HepG2 (cell line): ENCODE results near the gene CDC42BPG. TPM values are rescaled to one million over a fixed set of nuclear protein-coding genes. Genes with fewer than 3 reads are reported as not detected.

ENCODE experiments used
- ASH2L ChIP-seq: fragments of 300-600, 200-600 bp; sonication (generic); IDR thresholded peaks from 2 replicates; pipeline ENCODE4 v1.7.0; 2017; ENCODE audit warnings: low read depth, mild to moderate bottlenecking, moderate library complexity, mixed read lengths, low read length; ENCODE audit not compliant: insufficient read length
- CEBPG ChIP-seq: IDR thresholded peaks from 2 replicates; pipeline ENCODE4 v1.6.1; 2016
- CENPT ChIP-seq: sonication (generic); formaldehyde crosslinking; IDR thresholded peaks from 2 replicates; pipeline ENCODE4 v1.8.0; 2022; ENCODE audit warnings: low read depth, mild to moderate bottlenecking, moderate library complexity, missing genetic modification reagents
- CHCHD3 ChIP-seq: sonication (generic); formaldehyde crosslinking; IDR thresholded peaks from 2 replicates; pipeline ENCODE4 v1.8.0; 2022; ENCODE audit warnings: mild to moderate bottlenecking, missing genetic modification reagents, moderate library complexity
- GABPA ChIP-seq, 2 experiments: IDR thresholded peaks; 2 replicates each; pipeline ENCODE4 v1.6.1; 2011 to 2016; ENCODE audit warnings: low read depth in 2 of 2, low read length in 1 of 2, missing biosample characterization in 1 of 2, missing genetic modification characterization in 1 of 2
- HNRNPH1 ChIP-seq: fragments of 200-400 bp; formaldehyde crosslinking; optimal IDR thresholded peaks from 2 replicates; pipeline ENCODE3; 2017; ENCODE audit warnings: mild to moderate bottlenecking, low read depth, low read length
- IKZF4 ChIP-seq: sonication (generic); formaldehyde crosslinking; IDR thresholded peaks from 2 replicates; pipeline ENCODE4 v1.5.1; 2020; ENCODE audit warnings: borderline replicate concordance, mild to moderate bottlenecking, low read depth, missing genetic modification reagents; ENCODE audit errors: not compliant biosample characterization
- KDM5A ChIP-seq: fragments of 200-600 bp; sonication (generic); IDR thresholded peaks from 2 replicates; pipeline ENCODE4 v1.7.0; 2018; ENCODE audit warnings: antibody characterized with exemption, mild to moderate bottlenecking, low read length, borderline replicate concordance
- LCORL ChIP-seq, 2 experiments: fragments of 450-650 bp in 1 of 2; sonication (generic) in 1 of 2; formaldehyde crosslinking in 1 of 2; IDR thresholded peaks; 2 replicates each; pipeline versions ENCODE4 v1.5.0 to v1.6.1; 2017 to 2020; ENCODE audit warnings: antibody characterized with exemption in 1 of 2, missing genetic modification reagents in 1 of 2
- NBN ChIP-seq: fragments of 450-650 bp; conservative IDR thresholded peaks from 2 replicates; pipeline ENCODE4 v1.6.1; 2017
- NFYC ChIP-seq: IDR thresholded peaks from 2 replicates; pipeline ENCODE4 v1.6.1; 2016; ENCODE audit warnings: missing genetic modification reagents, missing compliant biosample characterization
- PRPF4 ChIP-seq: fragments of 200-400 bp; formaldehyde crosslinking; IDR thresholded peaks from 2 replicates; pipeline ENCODE4 v1.6.1; 2016; ENCODE audit warnings: low read length, low read depth; ENCODE audit not compliant: poor library complexity, severe bottlenecking
- RARA ChIP-seq: IDR thresholded peaks from 2 replicates; pipeline ENCODE4 v1.6.1; 2016; ENCODE audit warnings: missing genetic modification reagents, missing compliant biosample characterization
- RBAK ChIP-seq: sonication (generic); formaldehyde crosslinking; IDR thresholded peaks from 2 replicates; pipeline ENCODE4 v1.5.1; 2020; ENCODE audit warnings: mild to moderate bottlenecking, missing genetic modification reagents
- SMAD3 ChIP-seq: sonication (generic); formaldehyde crosslinking; IDR thresholded peaks from 2 replicates; pipeline ENCODE4 v1.4.0; 2020; ENCODE audit warnings: missing genetic modification reagents
- TBL1XR1 ChIP-seq: fragments of 150-350 bp; IDR thresholded peaks from 2 replicates; pipeline ENCODE4 v1.6.1; 2014; ENCODE audit warnings: borderline replicate concordance, low read length; ENCODE audit not compliant: partially characterized antibody
- TOPORS ChIP-seq: sonication (generic); formaldehyde crosslinking; IDR thresholded peaks from 2 replicates; pipeline ENCODE4 v1.8.0; 2023; ENCODE audit warnings: mild to moderate bottlenecking, missing genetic modification reagents
- ZBTB3 ChIP-seq: sonication (generic); formaldehyde crosslinking; IDR thresholded peaks from 2 replicates; pipeline ENCODE4 v1.4.0; 2020; ENCODE audit warnings: low read depth, mild to moderate bottlenecking, moderate library complexity, missing genetic modification reagents, borderline replicate concordance
- ZNF138 ChIP-seq: sonication (generic); formaldehyde crosslinking; IDR thresholded peaks from 2 replicates; pipeline ENCODE4 v1.5.0; 2020; ENCODE audit warnings: mild to moderate bottlenecking, low read depth, missing genetic modification reagents
- ZNF17 ChIP-seq: sonication (generic); formaldehyde crosslinking; IDR thresholded peaks from 2 replicates; pipeline ENCODE4 v1.5.0; 2020; ENCODE audit warnings: mild to moderate bottlenecking, missing genetic modification reagents
- ZNF337 ChIP-seq: sonication (generic); formaldehyde crosslinking; IDR thresholded peaks from 2 replicates; pipeline ENCODE4 v1.5.1; 2020; ENCODE audit warnings: missing genetic modification reagents, low read depth, mild to moderate bottlenecking, borderline replicate concordance
- ZNF33B ChIP-seq: sonication (generic); formaldehyde crosslinking; IDR thresholded peaks from 2 replicates; pipeline ENCODE4 v1.5.1; 2020; ENCODE audit warnings: mild to moderate bottlenecking, missing genetic modification reagents
- ZNF572 ChIP-seq: sonication (generic); formaldehyde crosslinking; IDR thresholded peaks from 2 replicates; pipeline ENCODE4 v1.5.1; 2020; ENCODE audit warnings: mild to moderate bottlenecking, missing genetic modification reagents
- ZNF788 ChIP-seq: sonication (generic); formaldehyde crosslinking; IDR thresholded peaks from 2 replicates; pipeline ENCODE4 v1.5.0; 2020; ENCODE audit warnings: mild to moderate bottlenecking, missing genetic modification reagents, borderline replicate concordance
- polyA plus RNA-seq, 8 experiments: library from polyadenylated mRNA; depleted of rRNA in 3 of 8; stranded (reverse) in 7 of 8; unstranded in 1 of 8; fragments of >200 nt; fragmentation: Illumina TruSeq in 4 of 8; extraction: Trizol in 4 of 8; gene quantifications; 2 replicates each; pipeline versions ENCODE4 v1.2.1 to v1.2.3, GENCODE V29; 2011 to 2016; ENCODE audit warnings: low read depth in 4 of 8, missing spikeins in 1 of 8, mixed read lengths in 1 of 8; ENCODE audit not compliant: insufficient read depth in 1 of 8
- total RNA-seq, 5 experiments: library from RNA; depleted of rRNA; stranded (reverse); fragments of >200 nt; fragmentation: Illumina TruSeq; extraction: Trizol; gene quantifications; 2 replicates each; pipeline ENCODE4 v1.2.3, GENCODE V29; 2016; ENCODE audit warnings: low read depth in 1 of 5
- TF ChIP-seq, protein P1 (sequence below): sonication (generic); formaldehyde crosslinking; IDR thresholded peaks from 2 replicates; pipeline ENCODE4 v1.4.0; 2020; ENCODE audit warnings: missing genetic modification reagents
- TF ChIP-seq, protein P2 (sequence below): sonication (generic); formaldehyde crosslinking; IDR thresholded peaks from 2 replicates; pipeline ENCODE4 v1.8.1; 2023; ENCODE audit warnings: mild to moderate bottlenecking, moderate library complexity, missing genetic modification reagents

Gene CDC42BPG
- total and polyA plus RNA-seq, 2 of the 13 experiments (the other 11 are each of a cell fraction or from before 2014, with no cell fraction given) = 0.55 to 1.4 TPM

DNA sequence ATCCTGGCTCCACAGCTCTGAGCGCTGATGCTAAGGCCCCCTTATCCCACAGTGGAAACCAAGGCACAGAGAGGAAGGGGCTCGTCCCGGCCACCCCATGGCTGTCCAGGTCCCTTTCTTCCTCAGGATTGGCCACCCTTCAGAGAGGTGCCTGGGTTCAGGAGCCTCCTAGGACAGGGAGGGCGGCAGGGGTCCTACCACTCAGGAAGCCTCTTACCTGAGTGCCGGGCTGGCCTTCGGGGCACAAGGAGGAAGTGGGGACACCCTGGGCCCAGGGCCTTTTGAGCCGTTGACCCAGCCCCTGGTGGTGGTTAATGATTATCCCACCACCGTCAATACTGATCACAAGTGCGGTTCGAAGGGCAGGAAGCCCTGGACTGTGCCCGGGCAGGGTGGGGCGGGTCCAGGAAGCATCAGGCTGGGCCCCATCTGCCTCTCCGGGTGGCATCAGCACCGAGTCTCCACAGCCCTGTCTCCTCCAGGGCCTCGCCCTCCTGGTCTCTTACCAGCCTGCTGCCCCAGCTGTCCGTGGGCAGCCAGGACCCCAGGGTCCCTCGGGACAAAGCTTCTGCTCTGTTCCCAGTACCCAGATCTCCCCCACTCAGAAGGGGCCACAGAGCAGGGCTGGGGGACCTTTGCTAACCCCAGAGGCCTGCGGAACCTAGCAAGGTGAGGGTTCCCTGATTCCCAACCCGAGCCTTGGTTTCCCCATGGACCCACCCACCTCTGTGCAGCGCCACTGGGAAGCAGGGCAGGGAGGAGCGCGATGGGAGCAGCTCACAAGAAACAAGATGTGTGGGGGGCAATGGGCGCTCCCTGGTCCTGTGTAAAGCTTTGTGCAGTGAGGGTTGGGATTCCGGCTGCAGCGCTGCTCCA, 49.0 kb upstream of the CDC42BPG start (continued):
- TF ChIP-seq GABPA (IDR thresholded peaks at IDR 0.05; ENCODE audit: low read depth, low read length) (no peak), GABPA (CRISPR knock-in tag; IDR thresholded peaks at IDR 0.05; ENCODE audit: low read depth) (peak; percentile 75), CEBPG (CRISPR knock-in tag) (no peak), RARA (peak; percentile 83), HNRNPH1 (peak; percentile 21), LCORL (IDR thresholded peaks at IDR 0.05) (no peak), LCORL (CRISPR knock-in tag; IDR thresholded peaks at IDR 0.05) (no peak; the same call in 1 of the 2 replicates), ASH2L (no peak), TBL1XR1 (no peak), ZNF138 (peak; percentile 49; the same call in 1 of the 2 replicates), IKZF4 (CRISPR knock-in tag) (no peak), NFYC (CRISPR knock-in tag) (no peak), PRPF4 (no peak), ZBTB3 (CRISPR knock-in tag) (peak; percentile 58), NBN (no peak), CHCHD3 (CRISPR knock-in tag) (no peak), SMAD3 (CRISPR knock-in tag) (peak; percentile 87), ZNF33B (CRISPR knock-in tag) (0 out of 2 replicates have a peak, but pooled peaks have one; percentile 33), CENPT (CRISPR knock-in tag) (no peak), TOPORS (CRISPR knock-in tag) (no peak; the same call in 1 of the 2 replicates), RBAK (no peak), ZNF17 (no peak), ZNF337 (CRISPR knock-in tag) (0 out of 2 replicates have a peak, but pooled peaks have one; percentile 29), ZNF788 (CRISPR knock-in tag) (peak; percentile 76; the same call in 1 of the 2 replicates), KDM5A (no peak), ZNF572 (CRISPR knock-in tag) (peak; percentile 70; the same call in 1 of the 2 replicates)
- TF ChIP-seq, protein P1, sequence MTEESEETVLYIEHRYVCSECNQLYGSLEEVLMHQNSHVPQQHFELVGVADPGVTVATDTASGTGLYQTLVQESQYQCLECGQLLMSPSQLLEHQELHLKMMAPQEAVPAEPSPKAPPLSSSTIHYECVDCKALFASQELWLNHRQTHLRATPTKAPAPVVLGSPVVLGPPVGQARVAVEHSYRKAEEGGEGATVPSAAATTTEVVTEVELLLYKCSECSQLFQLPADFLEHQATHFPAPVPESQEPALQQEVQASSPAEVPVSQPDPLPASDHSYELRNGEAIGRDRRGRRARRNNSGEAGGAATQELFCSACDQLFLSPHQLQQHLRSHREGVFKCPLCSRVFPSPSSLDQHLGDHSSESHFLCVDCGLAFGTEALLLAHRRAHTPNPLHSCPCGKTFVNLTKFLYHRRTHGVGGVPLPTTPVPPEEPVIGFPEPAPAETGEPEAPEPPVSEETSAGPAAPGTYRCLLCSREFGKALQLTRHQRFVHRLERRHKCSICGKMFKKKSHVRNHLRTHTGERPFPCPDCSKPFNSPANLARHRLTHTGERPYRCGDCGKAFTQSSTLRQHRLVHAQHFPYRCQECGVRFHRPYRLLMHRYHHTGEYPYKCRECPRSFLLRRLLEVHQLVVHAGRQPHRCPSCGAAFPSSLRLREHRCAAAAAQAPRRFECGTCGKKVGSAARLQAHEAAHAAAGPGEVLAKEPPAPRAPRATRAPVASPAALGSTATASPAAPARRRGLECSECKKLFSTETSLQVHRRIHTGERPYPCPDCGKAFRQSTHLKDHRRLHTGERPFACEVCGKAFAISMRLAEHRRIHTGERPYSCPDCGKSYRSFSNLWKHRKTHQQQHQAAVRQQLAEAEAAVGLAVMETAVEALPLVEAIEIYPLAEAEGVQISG = peak; percentile 64
- TF ChIP-seq, protein P2, sequence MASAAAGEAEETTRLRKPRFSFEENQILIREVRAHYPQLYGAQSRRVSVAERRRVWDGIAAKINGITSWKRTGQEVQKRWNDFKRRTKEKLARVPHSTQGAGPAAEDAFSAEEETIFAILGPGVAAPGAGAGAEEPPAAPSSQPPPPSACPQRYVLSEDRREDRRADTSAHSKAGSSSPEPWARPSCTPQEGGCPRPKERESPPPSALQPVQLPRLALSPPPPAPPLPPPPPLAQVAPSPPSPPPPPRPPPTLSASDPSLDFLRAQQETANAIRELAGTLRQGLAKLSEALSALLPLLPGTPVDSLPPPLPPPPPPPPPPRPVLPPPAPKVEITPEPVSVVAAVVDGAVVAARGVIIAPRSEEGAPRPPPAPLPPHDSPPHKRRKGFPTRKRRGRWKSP = 0 out of 2 replicates have a peak, but pooled peaks have one; percentile 21
